Nephron (organoid): ENCODE results near the gene ATP8A2.

Experiments
- H3K27ac Mint-ChIP-seq, 3 experiments: 2 replicates each; pipeline ENCODE4 v1.8.0; 2020; ENCODE audit warnings: mixed read lengths in 3 of 3, mild to moderate bottlenecking in 2 of 3, moderate library complexity in 1 of 3
- H3K27me3 Mint-ChIP-seq: 2 replicates; pipeline ENCODE4 v1.8.0; 2021; ENCODE audit warnings: low read depth, mild to moderate bottlenecking, moderate library complexity, mixed read lengths
- H3K36me3 Mint-ChIP-seq: 2 replicates; pipeline ENCODE4 v1.8.0; 2020; ENCODE audit warnings: low read depth, mixed read lengths
- H3K4me1 Mint-ChIP-seq: 2 replicates; pipeline ENCODE4 v1.8.0; 2020; ENCODE audit warnings: mixed read lengths
- H3K4me3 Mint-ChIP-seq, 3 experiments: 2 replicates each; pipeline ENCODE4 v1.8.0; 2020; ENCODE audit warnings: mild to moderate bottlenecking in 3 of 3, mixed read lengths in 3 of 3, moderate library complexity in 2 of 3
- H3K9me3 Mint-ChIP-seq: 2 replicates; pipeline ENCODE4 v1.8.0; 2020; ENCODE audit warnings: mixed read lengths
- TF ChIP-seq, protein P1 (sequence below), 3 experiments: fragments of 200-600 bp; sonication (generic); IDR thresholded peaks; one replicate each; pipeline ENCODE4 v1.5.0; 2021; ENCODE audit warnings: antibody characterized with exemption in 3 of 3; ENCODE audit not compliant: unreplicated experiment in 3 of 3

Gene ATP8A2

DNA sequence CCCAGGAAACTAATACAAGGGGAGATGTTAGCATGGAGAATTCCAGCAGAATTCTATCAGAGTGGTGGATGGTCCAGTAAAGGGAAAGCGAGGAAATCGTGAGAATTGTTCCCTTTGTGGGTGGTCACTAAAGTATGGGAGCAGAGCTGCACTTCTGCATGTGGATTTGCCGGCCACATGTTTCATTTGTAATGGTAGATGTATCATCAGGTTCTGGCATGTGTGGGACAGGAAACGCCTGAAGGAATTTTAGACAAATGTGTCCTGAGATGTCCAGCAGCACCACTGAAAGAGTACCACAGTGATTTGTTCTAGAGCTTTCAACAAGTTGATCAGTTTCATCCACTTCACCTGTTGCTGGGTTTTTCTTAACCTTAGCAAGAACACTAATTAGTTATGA is 371.6 kb downstream of the ATP8A2 start:
- H3K36me3 Mint-ChIP-seq = no peaks in the 10 kb centered on the region

DNA sequence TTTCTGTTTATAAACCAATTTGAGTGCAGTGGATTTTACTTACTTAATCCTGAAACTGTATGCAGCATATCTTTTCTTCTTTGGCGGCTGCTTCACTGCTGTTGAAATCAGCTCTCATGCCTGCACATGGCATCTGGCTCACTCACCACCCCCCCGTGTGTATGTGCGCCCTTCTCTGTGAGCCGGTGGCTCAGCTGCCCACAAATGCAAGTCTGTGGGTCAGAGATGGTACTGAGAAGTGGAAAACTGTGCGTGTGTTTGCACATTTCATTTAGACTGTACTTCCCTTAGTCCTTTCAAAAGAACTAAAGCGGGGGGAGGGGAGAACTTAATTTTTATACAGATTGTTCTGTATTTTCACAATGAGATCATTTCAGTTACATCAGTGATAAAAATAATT is 372.4 kb downstream of the ATP8A2 start:
- Mint-ChIP-seq H3K36me3 (no peaks in the 10 kb centered on the region), H3K4me3 (no peak overlapping the region), H3K27ac (peak overlapping the region in 2 of 3 experiments; percentile 28 to 52), H3K9me3 (no peaks in the 10 kb centered on the region), H3K4me1 (peaks cover 30% of the 10 kb centered on the region), H3K27me3 (peaks cover 4% of the 10 kb centered on the region)
- TF ChIP-seq, protein P1, sequence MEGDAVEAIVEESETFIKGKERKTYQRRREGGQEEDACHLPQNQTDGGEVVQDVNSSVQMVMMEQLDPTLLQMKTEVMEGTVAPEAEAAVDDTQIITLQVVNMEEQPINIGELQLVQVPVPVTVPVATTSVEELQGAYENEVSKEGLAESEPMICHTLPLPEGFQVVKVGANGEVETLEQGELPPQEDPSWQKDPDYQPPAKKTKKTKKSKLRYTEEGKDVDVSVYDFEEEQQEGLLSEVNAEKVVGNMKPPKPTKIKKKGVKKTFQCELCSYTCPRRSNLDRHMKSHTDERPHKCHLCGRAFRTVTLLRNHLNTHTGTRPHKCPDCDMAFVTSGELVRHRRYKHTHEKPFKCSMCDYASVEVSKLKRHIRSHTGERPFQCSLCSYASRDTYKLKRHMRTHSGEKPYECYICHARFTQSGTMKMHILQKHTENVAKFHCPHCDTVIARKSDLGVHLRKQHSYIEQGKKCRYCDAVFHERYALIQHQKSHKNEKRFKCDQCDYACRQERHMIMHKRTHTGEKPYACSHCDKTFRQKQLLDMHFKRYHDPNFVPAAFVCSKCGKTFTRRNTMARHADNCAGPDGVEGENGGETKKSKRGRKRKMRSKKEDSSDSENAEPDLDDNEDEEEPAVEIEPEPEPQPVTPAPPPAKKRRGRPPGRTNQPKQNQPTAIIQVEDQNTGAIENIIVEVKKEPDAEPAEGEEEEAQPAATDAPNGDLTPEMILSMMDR (IDR thresholded peaks at IDR 0.05; ENCODE audit: unreplicated experiment in 3 of 3) = no peak

More for the DNA sequence above, 371.6 kb downstream of the ATP8A2 start:
- TF ChIP-seq, protein P1 (IDR thresholded peaks at IDR 0.05; ENCODE audit: unreplicated experiment in 3 of 3) = no peak
- Mint-ChIP-seq H3K4me1 (peaks cover 38% of the 10 kb centered on the region), H3K27me3 (peaks cover 4% of the 10 kb centered on the region), H3K27ac (peak overlapping the region in 1 of 3 experiments; percentile 37), H3K9me3 (no peaks in the 10 kb centered on the region), H3K4me3 (no peak overlapping the region)

DNA sequence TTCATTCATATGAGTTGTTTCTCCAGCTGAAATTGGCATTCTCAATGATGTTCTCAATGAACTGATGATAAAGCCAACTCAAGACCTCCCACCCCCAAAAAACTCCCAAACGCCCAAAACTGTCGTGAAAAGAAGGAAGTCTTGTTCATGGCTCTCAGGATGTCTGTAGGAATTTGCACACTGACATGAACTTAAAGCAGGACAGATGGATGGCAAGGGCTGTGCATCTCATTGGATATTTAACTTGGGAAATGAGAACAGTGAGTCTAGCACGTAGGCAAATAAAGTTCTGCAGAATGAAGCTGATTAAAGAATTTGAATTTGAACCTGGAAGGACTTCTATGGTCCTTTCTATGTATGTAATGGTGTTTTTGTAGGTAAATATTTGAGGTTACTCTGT is 374.4 kb downstream of the ATP8A2 start:
- Mint-ChIP-seq H3K36me3 (no peaks in the 10 kb centered on the region), H3K4me1 (peaks cover 24% of the 10 kb centered on the region), H3K4me3 (no peak overlapping the region), H3K27ac (no peak overlapping the region), H3K27me3 (peaks cover 4% of the 10 kb centered on the region), H3K9me3 (no peaks in the 10 kb centered on the region)
- TF ChIP-seq, protein P1 (IDR thresholded peaks at IDR 0.05; ENCODE audit: unreplicated experiment in 3 of 3) = no peak

DNA sequence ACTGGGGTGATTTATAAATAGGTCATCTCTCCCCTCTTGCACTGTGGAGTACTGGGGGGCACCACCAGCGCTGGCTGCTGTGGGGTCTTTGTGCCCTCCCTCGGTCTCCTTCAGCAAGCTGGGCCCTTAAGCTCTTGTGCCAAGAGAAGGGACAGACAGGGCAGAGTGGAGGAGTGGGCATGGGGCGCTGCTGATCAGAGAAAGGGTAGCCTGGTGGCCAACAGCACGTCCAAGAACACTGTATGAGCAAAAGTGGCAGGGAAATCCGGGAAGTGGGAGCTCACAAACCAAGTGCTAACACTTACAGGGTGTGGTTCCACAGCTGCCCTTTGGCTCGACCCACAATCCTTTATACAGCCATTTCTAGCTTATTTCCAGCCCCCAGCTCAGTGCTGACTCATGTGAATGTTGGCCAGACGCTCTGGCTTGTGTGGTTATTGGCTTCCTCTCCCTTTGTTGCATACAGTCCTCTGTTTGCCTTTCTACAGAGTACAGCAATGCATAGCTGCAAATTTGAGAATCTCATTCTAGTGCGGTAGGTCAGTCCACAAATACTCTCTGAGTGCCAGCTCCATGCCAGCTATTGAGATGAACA is 381.3 kb downstream of the ATP8A2 start:
- Mint-ChIP-seq H3K27ac (peak overlapping the region in 2 of 3 experiments; percentile 9 to 71), H3K9me3 (no peaks in the 10 kb centered on the region), H3K4me1 (peaks cover 24% of the 10 kb centered on the region), H3K36me3 (no peaks in the 10 kb centered on the region), H3K4me3 (no peak overlapping the region), H3K27me3 (peaks cover 6% of the 10 kb centered on the region)
- TF ChIP-seq, protein P1 (IDR thresholded peaks at IDR 0.05; ENCODE audit: unreplicated experiment in 3 of 3) = no peak

DNA sequence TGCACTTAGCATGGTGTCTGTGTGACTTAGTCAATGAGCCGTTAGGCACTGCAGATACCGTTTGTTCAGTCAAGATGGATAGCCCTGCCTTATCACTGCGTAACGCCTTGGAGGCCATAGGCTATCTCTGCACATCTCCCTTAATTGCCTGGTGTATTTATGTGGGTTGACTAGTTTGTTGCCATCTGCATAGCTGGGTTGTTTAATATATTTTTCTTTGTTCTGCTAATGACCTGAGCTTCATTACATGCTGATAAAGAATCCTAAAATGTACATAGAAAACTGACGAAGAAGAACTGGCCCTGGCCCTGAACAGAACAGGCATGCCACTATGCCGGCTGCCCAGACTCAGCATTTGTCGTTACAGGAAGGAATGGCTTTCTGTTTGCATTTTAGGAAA is 382.2 kb downstream of the ATP8A2 start:
- Mint-ChIP-seq H3K27ac (peak overlapping the region in 1 of 3 experiments; percentile 71), H3K4me3 (no peak overlapping the region), H3K9me3 (no peaks in the 10 kb centered on the region), H3K36me3 (no peaks in the 10 kb centered on the region), H3K4me1 (peaks cover 29% of the 10 kb centered on the region), H3K27me3 (peaks cover 6% of the 10 kb centered on the region)
- TF ChIP-seq, protein P1 (IDR thresholded peaks at IDR 0.05; ENCODE audit: unreplicated experiment in 3 of 3) = no peak

DNA sequence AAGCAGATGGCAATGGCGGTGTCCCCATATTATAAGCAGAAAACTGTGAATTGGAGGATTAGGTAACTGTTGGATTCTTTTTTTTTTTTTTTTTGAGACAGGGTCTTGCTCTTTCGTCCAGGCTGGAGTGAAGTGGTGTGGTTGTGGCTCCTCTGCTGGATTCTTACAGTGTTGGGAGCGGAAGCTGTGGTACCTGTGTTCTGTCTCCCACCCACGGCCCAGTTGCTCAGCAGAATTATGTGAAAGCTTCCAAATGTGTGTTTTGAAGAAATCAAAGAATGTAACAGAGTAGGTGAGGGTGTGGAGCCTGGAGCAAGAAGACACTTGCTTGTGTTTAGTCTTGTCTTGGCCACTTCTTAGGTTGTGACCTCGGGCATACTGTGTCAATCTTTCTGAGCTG is 384.5 kb downstream of the ATP8A2 start:
- H3K36me3 Mint-ChIP-seq = no peaks in the 10 kb centered on the region
- no peak overlapping the region for H3K27ac Mint-ChIP-seq
- H3K27me3 Mint-ChIP-seq = peaks cover 6% of the 10 kb centered on the region
- no peaks in the 10 kb centered on the region for H3K9me3 Mint-ChIP-seq
- peaks cover 41% of the 10 kb centered on the region for H3K4me1 Mint-ChIP-seq
- TF ChIP-seq, protein P1 (IDR thresholded peaks at IDR 0.05; ENCODE audit: unreplicated experiment in 3 of 3) = no peak
- no peak overlapping the region for H3K4me3 Mint-ChIP-seq
